ENCODE measurements around the gene DRP2. TPM values are rescaled to one million over a fixed set of nuclear protein-coding genes. Genes with fewer than 3 reads are reported as not detected.

The DRP2 gene
- total and polyA plus RNA-seq, 8 donors, result 0.02 to 0.31 (median 0.06) TPM; not detected in 3

- DNase-seq (no peak), ATAC-seq (no peak), FAIRE-seq (no peak)
- Histone ChIP-seq H3K27me3 (peaks cover 0 to 8% (median 0%) of the 10 kb centered on the region in 4 donors), H3K4me1 (no peaks in the 10 kb centered on the region), H3K27ac (no peak overlapping the region), H3K9me3 (no peaks in the 10 kb centered on the region), H3K36me3 (no peaks in the 10 kb centered on the region), H3K4me3 (no peak overlapping the region)
- 47 to 49% methylated on average over 4 of the region's 4 CpGs for WGBS, 2 donors
- intact Hi-C loops (cut with DNase I), result no loop called here
- no peak for TF ChIP-seq CTCF (IDR thresholded peaks at IDR 0.05)
These were observed 11.3 kb upstream of the DRP2 start for GRCh38 chrX:101208152-101208905.

- 47 to 58% methylated on average over 1 of the region's 1 CpG for WGBS, 2 donors
- no peak overlapping the region for H3K27ac ChIP-seq
- DNase-seq, result no peak
- H3K9me3 ChIP-seq, result no peaks in the 10 kb centered on the region
- no peak overlapping the region for H3K4me3 ChIP-seq
- H3K36me3 ChIP-seq, result no peaks in the 10 kb centered on the region
- FAIRE-seq, result no peak
- H3K27me3 ChIP-seq, result peaks cover 0 to 3% (median 0%) of the 10 kb centered on the region in 4 donors
- no peaks in the 10 kb centered on the region for H3K4me1 ChIP-seq
- no peak for TF ChIP-seq CTCF (IDR thresholded peaks at IDR 0.05)
- intact Hi-C loops (cut with DNase I), result no loop called here
- no peak for ATAC-seq
These were observed 9.0 kb upstream of the DRP2 start for GRCh38 chrX:101210630-101211029.

- Histone ChIP-seq H3K9me3 (no peaks in the 10 kb centered on the region), H3K4me1 (no peaks in the 10 kb centered on the region), H3K27ac (no peak overlapping the region), H3K36me3 (no peaks in the 10 kb centered on the region), H3K27me3 (peaks cover 0 to 3% (median 0%) of the 10 kb centered on the region in 4 donors), H3K4me3 (no peak overlapping the region)
- no peak for ATAC-seq
- no peak for DNase-seq
- WGBS, 2 donors, result 72 to 87% methylated on average over 6 of the region's 6 CpGs
- TF ChIP-seq CTCF (IDR thresholded peaks at IDR 0.05), result no peak
- FAIRE-seq, result no peak
- intact Hi-C loops (cut with DNase I), result no loop called here
These were observed 1.9 kb upstream of the DRP2 start for GRCh38 chrX:101217689-101218088.

GRCh38 chrX:101219864-101220346, 319 bp downstream of the DRP2 start:
- Histone ChIP-seq H3K27me3 (peaks cover 0 to 5% (median 1%) of the 10 kb centered on the region in 4 donors), H3K4me3 (no peak overlapping the region), H3K4me1 (no peaks in the 10 kb centered on the region), H3K9me3 (no peaks in the 10 kb centered on the region), H3K27ac (no peak overlapping the region), H3K36me3 (no peaks in the 10 kb centered on the region)
- WGBS, 2 donors, result 78% methylated on average over 12 of the region's 12 CpGs
- ATAC-seq (no peak), DNase-seq (no peak), FAIRE-seq (no peak)
- intact Hi-C loops (cut with DNase I), result no loop called here
- TF ChIP-seq CTCF (IDR thresholded peaks at IDR 0.05), result no peak

GRCh38 chrX:101220662-101221260, 1.2 kb downstream of the DRP2 start:
- DNase-seq (peak in 3 of 6 donors; percentile 2 to 52 (median 11)), ATAC-seq (peak in 2 of 4 donors; percentile 57 to 58), FAIRE-seq (no peak)
- intact Hi-C loops (cut with DNase I), result no loop called here
- no peaks in the 10 kb centered on the region for H3K4me1 ChIP-seq
- TF ChIP-seq CTCF (IDR thresholded peaks at IDR 0.05), result no peak
- H3K27me3 ChIP-seq, result peaks cover 0 to 5% (median 1%) of the 10 kb centered on the region in 4 donors
- no peak overlapping the region for H3K4me3 ChIP-seq
- no peaks in the 10 kb centered on the region for H3K36me3 ChIP-seq
- WGBS, 2 donors, result 22 to 35% methylated on average over 4 of the region's 4 CpGs
- H3K9me3 ChIP-seq, result no peaks in the 10 kb centered on the region
- H3K27ac ChIP-seq, result no peak overlapping the region
